Naive thymus-derived CD4-positive, alpha-beta T cell (primary cell): Measurements from ENCODE around the gene KCNIP4. TPM values are rescaled to one million over a fixed set of nuclear protein-coding genes. Genes with fewer than 3 reads are reported as not detected.
A peak's percentile ranks its signal among the peaks of the same experiment; 100 is the strongest.

Source experiments
- ATAC-seq: fragments of 150-1000 bp; cut with Tn5 transposase; 2 replicates; pipeline ENCODE4 v1.10.0; 2021; ENCODE audit warnings: mild to moderate bottlenecking, moderate library complexity
- CTCF ChIA-PET: fragments of 350-600 bp; sonication (Branson Sonifier 250); formaldehyde crosslinking; loops from one replicate; lab custom pipeline; 2021; ENCODE audit warnings: antibody characterized with exemption; lab: Charles Lee
- POLR2A ChIA-PET: fragments of 350-600 bp; sonication (Branson Sonifier 250); formaldehyde crosslinking; loops from one replicate; lab custom pipeline; 2021; ENCODE audit warnings: antibody characterized with exemption, inconsistent platforms; lab: Charles Lee
- DNase-seq, 9 donors: peaks; one replicate each; pipeline versions ENCODE4 v3.0.0 to v3.0.0-alpha.2; 2020 to 2022; ENCODE audit warnings: mixed read lengths in 1 of 9
- H3K27ac ChIP-seq: one replicate; pipeline ENCODE4 v1.7.0; 2013; ENCODE audit warnings: mild to moderate bottlenecking, low read depth, low read length, moderate library complexity
- H3K27me3 ChIP-seq, 2 donors: one replicate each; pipeline ENCODE4 v1.7.0; 2013; ENCODE audit warnings: low read length in 2 of 2, mild to moderate bottlenecking in 2 of 2, moderate library complexity in 2 of 2; ENCODE audit not compliant: control insufficient read depth in 2 of 2, insufficient read depth in 2 of 2
- H3K36me3 ChIP-seq, 3 experiments: 1 replicate in 2 of 3; 2 replicates in 1 of 3; pipeline ENCODE4 v1.7.0; 2013; ENCODE audit warnings: low read length in 3 of 3, mild to moderate bottlenecking in 3 of 3, moderate library complexity in 1 of 3; ENCODE audit not compliant: insufficient read depth in 3 of 3, control insufficient read depth in 2 of 3
- H3K4me1 ChIP-seq, 2 donors: one replicate each; pipeline ENCODE4 v1.7.0; 2013; ENCODE audit warnings: low read length in 2 of 2, mild to moderate bottlenecking in 2 of 2, moderate library complexity in 1 of 2; ENCODE audit not compliant: control insufficient read depth in 2 of 2, insufficient read depth in 2 of 2
- H3K4me3 ChIP-seq: 2 replicates; pipeline ENCODE4 v1.7.0; 2013; ENCODE audit warnings: mild to moderate bottlenecking, low read length
- H3K9me3 ChIP-seq, 3 experiments: 1 replicate in 2 of 3; 2 replicates in 1 of 3; pipeline ENCODE4 v1.7.0; 2013; ENCODE audit warnings: low read length in 3 of 3; ENCODE audit not compliant: control insufficient read depth in 2 of 3
- H3K27ac Mint-ChIP-seq, 9 donors: one replicate each; pipeline ENCODE4 v1.8.0; 2020 to 2022; ENCODE audit warnings: mixed read lengths in 9 of 9, mild to moderate bottlenecking in 8 of 9, moderate library complexity in 5 of 9, inconsistent platforms in 2 of 9
- H3K27me3 Mint-ChIP-seq, 5 donors: one replicate each; pipeline ENCODE4 v1.8.0; 2021 to 2022; ENCODE audit warnings: mixed read lengths in 5 of 5, mild to moderate bottlenecking in 1 of 5
- H3K36me3 Mint-ChIP-seq, 5 donors: one replicate each; pipeline ENCODE4 v1.8.0; 2020 to 2022; ENCODE audit warnings: mixed read lengths in 5 of 5, mild to moderate bottlenecking in 3 of 5, inconsistent platforms in 1 of 5
- H3K4me1 Mint-ChIP-seq, 7 donors: one replicate each; pipeline ENCODE4 v1.8.0; 2020 to 2022; ENCODE audit warnings: mixed read lengths in 7 of 7, mild to moderate bottlenecking in 3 of 7, inconsistent platforms in 1 of 7
- H3K4me3 Mint-ChIP-seq, 10 donors: one replicate each; pipeline ENCODE4 v1.8.0; 2020 to 2022; ENCODE audit warnings: mild to moderate bottlenecking in 10 of 10, mixed read lengths in 10 of 10, moderate library complexity in 6 of 10, inconsistent platforms in 2 of 10
- H3K9me3 Mint-ChIP-seq, 11 donors: one replicate each; pipeline ENCODE4 v1.8.0; 2020 to 2022; ENCODE audit warnings: mixed read lengths in 11 of 11, mild to moderate bottlenecking in 4 of 11, inconsistent platforms in 1 of 11, moderate library complexity in 1 of 11
- intact Hi-C, 2 donors: fragments of 100-400 bp; cut with micrococcal nuclease; formaldehyde crosslinking; loops; one replicate each; pipeline ENCODE4 v1.15.1; 2023
- polyA plus RNA-seq, 2 donors: library from polyadenylated mRNA; unstranded; fragments of 300-500 nt; fragmentation: Illumina TruSeq; gene quantifications; one replicate each; pipeline ENCODE4 v1.2.3, GENCODE V29; 2021
- total RNA-seq, 6 experiments: library from RNA in 5 of 6; stranded (reverse) in 5 of 6; gene quantifications; 1 replicate in 5 of 6; 2 replicates in 1 of 6; pipeline ENCODE4 v1.2.3 and lab custom pipeline; 2021 to 2026

KCNIP4 gene
- total and polyA plus RNA-seq, 7 experiments from 2014 or later, result 0.29 TPM; not detected in 6

DNA sequence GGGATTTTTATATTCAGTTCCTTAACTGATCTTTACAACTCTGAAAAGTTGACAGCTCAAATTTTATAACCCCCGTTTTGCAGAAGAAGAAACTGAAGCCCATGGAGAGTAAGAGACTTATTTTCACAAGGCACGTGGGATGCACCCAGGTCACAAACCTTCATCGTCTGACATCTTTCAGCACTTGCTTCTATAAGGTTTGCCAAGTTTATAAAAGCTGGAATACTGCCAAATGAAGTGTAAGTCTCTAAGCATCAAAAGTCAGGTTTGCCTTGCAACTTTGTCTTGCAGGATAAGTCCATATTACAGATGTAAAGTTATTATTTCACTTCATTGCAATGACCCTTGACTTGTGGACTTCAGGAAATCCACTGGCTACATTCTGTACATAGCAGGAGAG, 6.3 kb upstream of the KCNIP4 start:
- H3K4me1 Mint-ChIP-seq, result peaks cover 0 to 1% (median 0%) of the 10 kb centered on the region in 7 donors
- POLR2A ChIA-PET, result no interaction called here
- peaks cover 0 to 11% (median 4%) of the 10 kb centered on the region in 11 donors for H3K9me3 Mint-ChIP-seq
- Histone ChIP-seq H3K36me3 (no peaks in the 10 kb centered on the region), H3K4me1 (no peaks in the 10 kb centered on the region), H3K4me3 (no peak overlapping the region), H3K27me3 (no peaks in the 10 kb centered on the region), H3K9me3 (no peaks in the 10 kb centered on the region), H3K27ac (no peak overlapping the region)
- ATAC-seq (no peak), DNase-seq (no peak)
- peaks cover 0 to 1% (median 0%) of the 10 kb centered on the region in 5 donors for H3K36me3 Mint-ChIP-seq
- H3K27ac Mint-ChIP-seq, result no peak overlapping the region
- H3K4me3 Mint-ChIP-seq, result no peak overlapping the region
- intact Hi-C loops, result no loop called here
- peaks cover 2 to 20% (median 9%) of the 10 kb centered on the region in 5 donors for H3K27me3 Mint-ChIP-seq
- CTCF ChIA-PET, result no interaction called here

GRCh38 chr4:21953653-21954052, 5.1 kb upstream of the KCNIP4 start:
- H3K4me3 Mint-ChIP-seq, result no peak overlapping the region
- H3K27me3 Mint-ChIP-seq, result peaks cover 10 to 28% (median 13%) of the 10 kb centered on the region in 5 donors
- no peaks in the 10 kb centered on the region for H3K4me1 ChIP-seq
- intact Hi-C loops, result no loop called here
- no peak for DNase-seq
- ATAC-seq, result no peak
- H3K4me3 ChIP-seq, result no peak overlapping the region
- peaks cover 0 to 14% (median 6%) of the 10 kb centered on the region in 11 donors for H3K9me3 Mint-ChIP-seq
- no peaks in the 10 kb centered on the region for H3K9me3 ChIP-seq
- peaks cover 0 to 4% (median 0%) of the 10 kb centered on the region in 5 donors for H3K36me3 Mint-ChIP-seq
- H3K27ac Mint-ChIP-seq, result no peak overlapping the region
- POLR2A ChIA-PET, result no interaction called here
- H3K27me3 ChIP-seq, result no peaks in the 10 kb centered on the region
- no peak overlapping the region for H3K27ac ChIP-seq
- CTCF ChIA-PET, result no interaction called here
- H3K36me3 ChIP-seq, result no peaks in the 10 kb centered on the region
- H3K4me1 Mint-ChIP-seq, result peaks cover 0 to 4% (median 0%) of the 10 kb centered on the region in 7 donors

DNA sequence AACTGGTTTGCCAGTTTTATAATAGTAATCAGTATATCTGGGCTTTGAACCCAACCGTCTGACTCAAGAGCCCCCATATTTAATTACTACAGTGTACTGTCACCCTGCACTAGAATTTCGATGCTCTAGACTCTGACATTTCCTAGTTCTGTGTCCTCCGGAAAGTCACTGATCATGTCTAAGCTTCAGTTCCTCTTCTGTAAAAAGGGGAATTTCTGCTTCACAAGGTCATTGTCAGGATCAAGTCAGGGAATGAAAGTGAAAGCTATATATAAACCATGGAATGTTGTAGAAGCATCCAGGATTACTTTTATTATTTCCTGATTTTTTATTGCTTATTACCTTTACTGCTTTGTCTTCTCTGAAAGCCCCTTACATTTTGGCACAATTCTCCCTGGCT, 4.0 kb upstream of the KCNIP4 start:
- peaks cover 0 to 4% of the 10 kb centered on the region in 2 donors for H3K27me3 ChIP-seq
- Mint-ChIP-seq H3K9me3 (peaks cover 0 to 20% (median 2%) of the 10 kb centered on the region in 11 donors), H3K4me1 (peaks cover 0 to 10% (median 5%) of the 10 kb centered on the region in 7 donors), H3K27ac (no peak overlapping the region), H3K4me3 (no peak overlapping the region), H3K36me3 (peaks cover 0 to 4% (median 0%) of the 10 kb centered on the region in 5 donors), H3K27me3 (peaks cover 18 to 34% (median 20%) of the 10 kb centered on the region in 5 donors)
- ATAC-seq, result no peak
- no peaks in the 10 kb centered on the region for H3K4me1 ChIP-seq
- no peak overlapping the region for H3K27ac ChIP-seq
- intact Hi-C loops, result no loop called here
- CTCF ChIA-PET, result no interaction called here
- no peak overlapping the region for H3K4me3 ChIP-seq
- no peak for DNase-seq
- no peaks in the 10 kb centered on the region for H3K36me3 ChIP-seq
- POLR2A ChIA-PET, result no interaction called here
- H3K9me3 ChIP-seq, result no peaks in the 10 kb centered on the region

GRCh38 chr4:21949073-21949457, 493 bp upstream of the KCNIP4 start:
- peaks cover 0 to 5% of the 10 kb centered on the region in 2 donors for H3K27me3 ChIP-seq
- no peaks in the 10 kb centered on the region for H3K4me1 ChIP-seq
- ChIA-PET CTCF (no interaction called here), POLR2A (no interaction called here)
- H3K27ac ChIP-seq, result no peak overlapping the region
- Mint-ChIP-seq H3K4me1 (peaks cover 0 to 10% (median 6%) of the 10 kb centered on the region in 7 donors), H3K27ac (no peak overlapping the region), H3K36me3 (peaks cover 0 to 4% (median 0%) of the 10 kb centered on the region in 5 donors), H3K27me3 (peaks cover 30 to 55% (median 37%) of the 10 kb centered on the region in 5 donors), H3K9me3 (peaks cover 0 to 15% (median 2%) of the 10 kb centered on the region in 11 donors), H3K4me3 (no peak overlapping the region)
- no peak overlapping the region for H3K4me3 ChIP-seq
- H3K36me3 ChIP-seq, result no peaks in the 10 kb centered on the region
- H3K9me3 ChIP-seq, result no peaks in the 10 kb centered on the region
- ATAC-seq, result no peak
- DNase-seq, result no peak
- intact Hi-C loops, result no loop called here

- intact Hi-C loops, result no loop called here
- Histone ChIP-seq H3K9me3 (no peaks in the 10 kb centered on the region), H3K27ac (no peak overlapping the region), H3K4me3 (no peak overlapping the region), H3K36me3 (no peaks in the 10 kb centered on the region), H3K4me1 (no peaks in the 10 kb centered on the region), H3K27me3 (peaks cover 0 to 5% of the 10 kb centered on the region in 2 donors)
- ATAC-seq (no peak), DNase-seq (no peak)
- Mint-ChIP-seq H3K4me3 (peak overlapping the region in 6 of 10 donors; percentile 20 to 62 (median 48)), H3K4me1 (peaks cover 0 to 10% (median 6%) of the 10 kb centered on the region in 7 donors), H3K27ac (no peak overlapping the region), H3K27me3 (peaks cover 30 to 62% (median 38%) of the 10 kb centered on the region in 5 donors), H3K36me3 (peaks cover 0 to 4% (median 0%) of the 10 kb centered on the region in 5 donors), H3K9me3 (peaks cover 0 to 18% (median 6%) of the 10 kb centered on the region in 11 donors)
- ChIA-PET POLR2A (no interaction called here), CTCF (no interaction called here)
Observed at GRCh38 chr4:21947791-21948346, 703 bp downstream of the KCNIP4 start.

GRCh38 chr4:21946858-21947257, 1.7 kb downstream of the KCNIP4 start:
- POLR2A ChIA-PET, result no interaction called here
- Histone ChIP-seq H3K4me3 (no peak overlapping the region), H3K4me1 (no peaks in the 10 kb centered on the region), H3K27ac (no peak overlapping the region), H3K36me3 (no peaks in the 10 kb centered on the region), H3K9me3 (no peaks in the 10 kb centered on the region), H3K27me3 (peaks cover 0 to 5% of the 10 kb centered on the region in 2 donors)
- Mint-ChIP-seq H3K4me1 (peaks cover 0 to 10% (median 6%) of the 10 kb centered on the region in 7 donors), H3K4me3 (no peak overlapping the region), H3K9me3 (peaks cover 0 to 18% (median 6%) of the 10 kb centered on the region in 11 donors), H3K27ac (no peak overlapping the region), H3K27me3 (peaks cover 30 to 57% (median 38%) of the 10 kb centered on the region in 5 donors), H3K36me3 (peaks cover 0 to 4% (median 0%) of the 10 kb centered on the region in 5 donors)
- DNase-seq (no peak), ATAC-seq (no peak)
- intact Hi-C loops, result no loop called here
- CTCF ChIA-PET, result no interaction called here
